ENCODE data around the gene SNED1.

- no peak for TF ChIP-seq RBBP5 (IDR thresholded peaks at IDR 0.05; ENCODE audit: borderline replicate concordance, insufficient read depth, low read length, poor library complexity, severe bottlenecking)
- no peak for TF ChIP-seq CTCF (IDR thresholded peaks at IDR 0.05 in 2 of 3, conservative IDR thresholded peaks at IDR 0.05 in 1 of 3; ENCODE audit: insufficient read depth in 2 of 3, low read depth in 1 of 3, low read length in 3 of 3)
- no peak for TF ChIP-seq SNAPC5 (CRISPR knock-in tag; IDR thresholded peaks at IDR 0.05)
- TF ChIP-seq ZC3H11A (IDR thresholded peaks at IDR 0.05; ENCODE audit: low read depth, low read length) = no peak
- no peak for TF ChIP-seq JUND (IDR thresholded peaks at IDR 0.05; ENCODE audit: borderline replicate concordance, low read depth, low read length)
- no peak for TF ChIP-seq JUND (tag; IDR thresholded peaks at IDR 0.05; ENCODE audit: borderline replicate concordance, low read depth, low read length)
- TF ChIP-seq SIN3A (IDR thresholded peaks at IDR 0.05; ENCODE audit: borderline replicate concordance in 2 of 2, control insufficient read depth in 1 of 2, low read depth in 2 of 2, low read length in 2 of 2) = no peak
- no peak for TF ChIP-seq JUN (IDR thresholded peaks at IDR 0.05; ENCODE audit: borderline replicate concordance, low read depth, low read length)
- no peak for TF ChIP-seq JUN (CRISPR knock-in tag; IDR thresholded peaks at IDR 0.05; ENCODE audit: borderline replicate concordance)
- no peak for TF ChIP-seq NR2C2 (CRISPR knock-in tag; IDR thresholded peaks at IDR 0.05)
- TF ChIP-seq NR2C2 (tag; IDR thresholded peaks at IDR 0.05) = no peak
- no peak for TF ChIP-seq ZHX1 (conservative IDR thresholded peaks at IDR 0.05; ENCODE audit: low read length)
- TF ChIP-seq CTCFL (IDR thresholded peaks at IDR 0.05; ENCODE audit: borderline replicate concordance, insufficient read depth, low read depth, low read length, poor library complexity, severe bottlenecking) = no peak
These were observed 17.0 kb downstream of the SNED1 start for GRCh38 chr2:241015439-241015838.
